Tibial nerve (tissue), 4 donors: ENCODE results near the gene PARN. TPM values are rescaled to one million over a fixed set of nuclear protein-coding genes. Genes with fewer than 3 reads are reported as not detected.

ENCODE experiments used
- DNase-seq, 2 donors: peaks; one replicate each; pipeline ENCODE4 v3.0.0-alpha.2; 2019; ENCODE audit warnings: low spot score in 2 of 2
- H3K27ac ChIP-seq, 4 donors: fragments of 200-600 bp; sonication (generic) in 3 of 4; one replicate each; pipeline ENCODE4 v1.5.1; 2017 to 2019; ENCODE audit warnings: mild to moderate bottlenecking in 1 of 4
- H3K27me3 ChIP-seq, 2 donors: fragments of 200-600 bp; sonication (generic) in 1 of 2; one replicate each; pipeline versions ENCODE4 v1.5.1 to v1.6.0; 2017 to 2019
- H3K36me3 ChIP-seq, 3 donors: fragments of 200-600 bp; sonication (generic); one replicate each; pipeline ENCODE4 v1.5.1; 2018 to 2019
- H3K4me1 ChIP-seq, 4 donors: fragments of 200-600 bp; sonication (generic) in 3 of 4; one replicate each; pipeline ENCODE4 v1.5.1; 2017 to 2019
- H3K4me3 ChIP-seq, 4 donors: fragments of 200-600 bp; sonication (generic) in 3 of 4; one replicate each; pipeline ENCODE4 v1.5.1; 2017 to 2019; ENCODE audit warnings: mild to moderate bottlenecking in 1 of 4, moderate library complexity in 1 of 4
- H3K9me3 ChIP-seq, 4 donors: fragments of 200-600 bp; sonication (generic) in 3 of 4; one replicate each; pipeline ENCODE4 v1.5.1; 2017 to 2019
- CTCF ChIP-seq, 5 experiments: fragments of 200-600 bp in 3 of 5; fragments of 450-650 bp in 2 of 5; sonication (generic) in 3 of 5; IDR thresholded peaks; one replicate each; pipeline ENCODE4 v1.5.1; 2016 to 2019; ENCODE audit warnings: antibody characterized with exemption in 5 of 5, mild to moderate bottlenecking in 3 of 5, moderate library complexity in 2 of 5
- EP300 ChIP-seq, 2 donors: sonication (generic); formaldehyde crosslinking; IDR thresholded peaks; one replicate each; pipeline ENCODE4 v1.6.1; 2017; ENCODE audit warnings: antibody characterized with exemption in 2 of 2, mild to moderate bottlenecking in 1 of 2
- POLR2A ChIP-seq, 2 donors: fragments of 450-650 bp; IDR thresholded peaks; one replicate each; pipeline ENCODE4 v1.6.1; 2017; ENCODE audit warnings: antibody characterized with exemption in 2 of 2, mild to moderate bottlenecking in 2 of 2, moderate library complexity in 2 of 2
- WGBS, 2 donors: methylation state at CpG; one replicate each; pipeline ENCODE4 v1.1.5; 2018; 5-methylcytosine and 5-hydroxymethylcytosine counted together
- small RNA-seq: library from RNA; depleted of rRNA; stranded (forward); fragments of <200 nt; gene quantifications from one replicate; pipeline ENCODE3, GENCODE V24; 2016
- total RNA-seq, 4 donors: library from RNA; depleted of rRNA; stranded (reverse); fragments of >200 nt; gene quantifications; one replicate each; pipeline ENCODE4 v1.1.0, GENCODE V29; 2016

Gene PARN
- total RNA-seq, 4 donors from 2014 or later = 36.5 to 49.8 (median 40.6) TPM

GRCh38 chr16:14392960-14393359 lies 237.1 kb downstream of the PARN start:
- H3K9me3 ChIP-seq = no peaks in the 10 kb centered on the region
- no peak overlapping the region for H3K27ac ChIP-seq
- H3K36me3 ChIP-seq = no peaks in the 10 kb centered on the region
- no peak overlapping the region for H3K4me3 ChIP-seq
- 85 to 88% methylated on average over 6 of the region's 6 CpGs for whole genome bisulfite sequencing, 2 donors
- no peaks in the 10 kb centered on the region for H3K27me3 ChIP-seq
- DNase-seq = no peak
- TF ChIP-seq CTCF (IDR thresholded peaks at IDR 0.05) = no peak
- no peak for TF ChIP-seq EP300 (IDR thresholded peaks at IDR 0.05)
- TF ChIP-seq POLR2A (IDR thresholded peaks at IDR 0.05) = no peak
- no peaks in the 10 kb centered on the region for H3K4me1 ChIP-seq

GRCh38 chr16:14389359-14389758 lies 240.7 kb downstream of the PARN start:
- H3K4me3 ChIP-seq = no peak overlapping the region
- no peak for DNase-seq
- no peak overlapping the region for H3K27ac ChIP-seq
- peaks cover 0 to 5% (median 0%) of the 10 kb centered on the region in 4 donors for H3K9me3 ChIP-seq
- no peaks in the 10 kb centered on the region for H3K27me3 ChIP-seq
- no peaks in the 10 kb centered on the region for H3K36me3 ChIP-seq
- no peaks in the 10 kb centered on the region for H3K4me1 ChIP-seq
- 86 to 88% methylated on average over 1 of the region's 1 CpG for WGBS, 2 donors
- no peak for TF ChIP-seq POLR2A (IDR thresholded peaks at IDR 0.05)
- no peak for TF ChIP-seq EP300 (IDR thresholded peaks at IDR 0.05)
- TF ChIP-seq CTCF (IDR thresholded peaks at IDR 0.05) = no peak

- no peak for DNase-seq
Observed at GRCh38 chr16:14388243-14388642, 241.8 kb downstream of the PARN start.

GRCh38 chr16:14386115-14386514 lies 243.9 kb downstream of the PARN start:
- H3K27ac ChIP-seq = no peak overlapping the region
- peaks cover 0 to 6% (median 0%) of the 10 kb centered on the region in 4 donors for H3K9me3 ChIP-seq
- no peaks in the 10 kb centered on the region for H3K4me1 ChIP-seq
- no peak for TF ChIP-seq CTCF (IDR thresholded peaks at IDR 0.05)
- no peak for TF ChIP-seq POLR2A (IDR thresholded peaks at IDR 0.05)
- TF ChIP-seq EP300 (IDR thresholded peaks at IDR 0.05) = no peak
- 78 to 82% methylated on average over 3 of the region's 3 CpGs for WGBS, 2 donors
- no peaks in the 10 kb centered on the region for H3K27me3 ChIP-seq
- no peak overlapping the region for H3K4me3 ChIP-seq
- H3K36me3 ChIP-seq = no peaks in the 10 kb centered on the region
- no peak for DNase-seq

More at GRCh38 chr16:14388243-14388642, 241.8 kb downstream of the PARN start:
- Histone ChIP-seq H3K36me3 (no peaks in the 10 kb centered on the region), H3K4me3 (no peak overlapping the region), H3K9me3 (peaks cover 0 to 6% (median 0%) of the 10 kb centered on the region in 4 donors), H3K27me3 (no peaks in the 10 kb centered on the region), H3K4me1 (no peaks in the 10 kb centered on the region), H3K27ac (no peak overlapping the region)
- no peak for TF ChIP-seq POLR2A (IDR thresholded peaks at IDR 0.05)
- TF ChIP-seq EP300 (IDR thresholded peaks at IDR 0.05) = no peak
- TF ChIP-seq CTCF (IDR thresholded peaks at IDR 0.05) = no peak
- WGBS, 2 donors = 77 to 78% methylated on average over 7 of the region's 7 CpGs

Small RNA genes within 50 kb of the gene (small RNA-seq; reads per million reads assigned to genes)
- gene RN7SL274P = not detected
- gene RNU7-125P = not detected

Other genes with a start within 250 kb of the PARN start
- gene BFAR, start 2.7 kb upstream of the PARN start, total RNA-seq = 10 to 100 TPM; 64.5 to 78.3 (median 71.9) TPM
- not detected for gene PLA2G10, start 64.0 kb upstream of the PARN start, total RNA-seq
- 1 to 10 TPM in 2 of 4 donors, under 1 TPM in 1, not detected in 1; 0.87 to 2.3 (median 1.2) TPM for gene NPIPA3, start 73.2 kb upstream of the PARN start, total RNA-seq
- 1 to 10 TPM in 2 of 4 donors, under 1 TPM in 1, not detected in 1; 0.87 to 2.3 (median 1.2) TPM for gene NPIPA2, start 112.3 kb upstream of the PARN start, total RNA-seq
- gene NOMO1, start 203.5 kb upstream of the PARN start, total RNA-seq = 10 to 100 TPM; 33.7 to 45.5 (median 37.1) TPM